Suprapubic skin (tissue), 4 donors: ENCODE measurements around the gene MYO1F.

Experiments used
- EP300 ChIP-seq: sonication (generic); formaldehyde crosslinking; IDR thresholded peaks from one replicate; pipeline ENCODE4 v1.6.1; 2017; ENCODE audit warnings: antibody characterized with exemption
- POLR2AphosphoS5 ChIP-seq, 3 donors: sonication (generic); formaldehyde crosslinking; IDR thresholded peaks; one replicate each; pipeline ENCODE4 v1.6.1; 2017; ENCODE audit warnings: antibody characterized with exemption in 3 of 3
- TF ChIP-seq, protein P1 (sequence below), 2 donors: fragments of 200-600 bp in 1 of 2; fragments of 450-650 bp in 1 of 2; sonication (generic) in 1 of 2; IDR thresholded peaks; one replicate each; pipeline ENCODE4 v1.5.1; 2016 to 2019; ENCODE audit warnings: antibody characterized with exemption in 2 of 2, mild to moderate bottlenecking in 1 of 2, moderate library complexity in 1 of 2

DNA sequence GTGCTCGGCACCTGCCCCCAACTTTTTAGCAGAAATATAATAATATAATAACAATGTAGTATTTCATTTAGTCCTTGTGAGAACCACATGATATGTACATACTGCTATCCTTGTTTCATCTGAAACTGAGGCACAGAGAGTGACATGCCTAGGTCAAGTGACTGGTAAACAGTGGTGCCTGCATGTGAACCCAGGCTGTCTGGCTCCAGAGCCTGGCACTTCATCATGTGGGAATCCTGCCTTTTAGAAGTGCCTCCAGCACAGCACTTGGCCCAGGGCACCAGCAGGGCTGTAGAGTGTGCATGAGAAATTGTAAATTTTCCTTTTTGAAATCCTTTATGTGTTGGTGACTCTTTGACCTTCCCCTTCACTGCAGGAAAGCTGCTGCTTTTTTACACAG is 102.2 kb downstream of the MYO1F start:
- TF ChIP-seq, protein P1, sequence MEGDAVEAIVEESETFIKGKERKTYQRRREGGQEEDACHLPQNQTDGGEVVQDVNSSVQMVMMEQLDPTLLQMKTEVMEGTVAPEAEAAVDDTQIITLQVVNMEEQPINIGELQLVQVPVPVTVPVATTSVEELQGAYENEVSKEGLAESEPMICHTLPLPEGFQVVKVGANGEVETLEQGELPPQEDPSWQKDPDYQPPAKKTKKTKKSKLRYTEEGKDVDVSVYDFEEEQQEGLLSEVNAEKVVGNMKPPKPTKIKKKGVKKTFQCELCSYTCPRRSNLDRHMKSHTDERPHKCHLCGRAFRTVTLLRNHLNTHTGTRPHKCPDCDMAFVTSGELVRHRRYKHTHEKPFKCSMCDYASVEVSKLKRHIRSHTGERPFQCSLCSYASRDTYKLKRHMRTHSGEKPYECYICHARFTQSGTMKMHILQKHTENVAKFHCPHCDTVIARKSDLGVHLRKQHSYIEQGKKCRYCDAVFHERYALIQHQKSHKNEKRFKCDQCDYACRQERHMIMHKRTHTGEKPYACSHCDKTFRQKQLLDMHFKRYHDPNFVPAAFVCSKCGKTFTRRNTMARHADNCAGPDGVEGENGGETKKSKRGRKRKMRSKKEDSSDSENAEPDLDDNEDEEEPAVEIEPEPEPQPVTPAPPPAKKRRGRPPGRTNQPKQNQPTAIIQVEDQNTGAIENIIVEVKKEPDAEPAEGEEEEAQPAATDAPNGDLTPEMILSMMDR (IDR thresholded peaks at IDR 0.05) = no peak
- TF ChIP-seq POLR2AphosphoS5 (IDR thresholded peaks at IDR 0.05) = no peak
- no peak for TF ChIP-seq EP300
